OCI-LY7 (cell line): Measurements from ENCODE around the gene MANSC1. TPM values are rescaled to one million over a fixed set of nuclear protein-coding genes. Genes with fewer than 3 reads are reported as not detected.
A peak's percentile ranks its signal among the peaks of the same experiment; 100 is the strongest.

Source experiments
- BruUV-seq: library from RNA; stranded (reverse); fragments of 400-500 nt; replicated peaks from 2 replicates; lab custom pipeline; 2021; lab: Mats Ljungman, UMichigan
- CTCF ChIA-PET: fragments of 300-600 bp; sonication (Branson Sonifier 250); formaldehyde crosslinking; loops from one replicate; lab custom pipeline; 2022; ENCODE audit warnings: antibody characterized with exemption; ENCODE audit not compliant: unreplicated experiment; lab: Charles Lee
- POLR2A ChIA-PET: fragments of 300-600 bp; sonication (Branson Sonifier 250); formaldehyde crosslinking; loops from one replicate; lab custom pipeline; 2022; ENCODE audit warnings: antibody characterized with exemption; lab: Charles Lee
- DNase-seq: peaks from one replicate; pipeline ENCODE4 v3.0.0-alpha.2; 2015; ENCODE audit warnings: low spot score
- H2AFZ ChIP-seq: fragments of 200-600 bp; sonication (generic), shearing (Covaris generic); 2 replicates; pipeline ENCODE4 v1.6.1; 2014; ENCODE audit warnings: mild to moderate bottlenecking, antibody characterized with exemption, low read length, moderate library complexity
- H3K27ac ChIP-seq: fragments of 200-600 bp; sonication (generic); 2 replicates; pipeline ENCODE4 v1.5.1; 2014; ENCODE audit warnings: mixed run types, low read depth, mild to moderate bottlenecking, moderate library complexity, low read length, inconsistent platforms; ENCODE audit not compliant: poor library complexity, severe bottlenecking
- H3K36me3 ChIP-seq: fragments of 200-600 bp; sonication (generic); 2 replicates; pipeline ENCODE4 v1.6.1; 2014; ENCODE audit warnings: mild to moderate bottlenecking, antibody characterized with exemption, low read length, moderate library complexity, mixed read lengths; ENCODE audit not compliant: insufficient read depth
- H3K4me1 ChIP-seq: fragments of 200-600 bp; sonication (generic); 2 replicates; pipeline ENCODE4 v1.5.1; 2014; ENCODE audit warnings: mild to moderate bottlenecking, low read length; ENCODE audit not compliant: insufficient read depth, poor library complexity, severe bottlenecking
- H3K4me2 ChIP-seq: fragments of 200-600 bp; sonication (generic); 2 replicates; pipeline ENCODE4 v1.6.1; 2014; ENCODE audit warnings: mild to moderate bottlenecking, low read length
- H3K4me3 ChIP-seq: fragments of 200-600 bp; sonication (generic); 2 replicates; pipeline ENCODE4 v1.5.1; 2014; ENCODE audit warnings: mild to moderate bottlenecking, low read depth, low read length; ENCODE audit not compliant: poor library complexity, severe bottlenecking
- H3K79me2 ChIP-seq: fragments of 200-600 bp; sonication (generic); 2 replicates; pipeline ENCODE4 v1.6.1; 2016; ENCODE audit warnings: low read depth, mild to moderate bottlenecking, low read length, moderate library complexity, mixed read lengths; ENCODE audit not compliant: insufficient read depth
- H3K9me2 ChIP-seq: fragments of 200-600 bp; sonication (generic); 2 replicates; pipeline ENCODE4 v1.6.1; 2016; ENCODE audit warnings: mild to moderate bottlenecking, low read length, mixed read lengths; ENCODE audit not compliant: insufficient read depth
- H3K9me3 ChIP-seq: fragments of 200-600 bp; sonication (generic); 2 replicates; pipeline ENCODE4 v1.6.1; 2014; ENCODE audit warnings: mild to moderate bottlenecking, mixed run types, low read length, mixed read lengths
- H4K20me1 ChIP-seq: fragments of 200-600 bp; sonication (generic); 2 replicates; pipeline ENCODE4 v1.6.1; 2014; ENCODE audit warnings: mild to moderate bottlenecking, antibody characterized with exemption, low read length, moderate library complexity, mixed read lengths; ENCODE audit not compliant: insufficient read depth
- EZH2phosphoT487 ChIP-seq: fragments of 200-600 bp; sonication (generic); IDR thresholded peaks from 2 replicates; pipeline ENCODE4 v1.6.1; 2018; ENCODE audit warnings: low read depth, borderline replicate concordance, mild to moderate bottlenecking, mixed run types, antibody characterized with exemption, low read length, moderate library complexity, mixed read lengths
- intact Hi-C: fragments of 100-400 bp; cut with micrococcal nuclease; formaldehyde crosslinking; loops from one replicate; pipeline ENCODE4 v1.10.0; 2022; ENCODE audit not compliant: unreplicated experiment
- total RNA-seq, 2 experiments: library from RNA; depleted of rRNA in 1 of 2; stranded (reverse); fragments of >200 nt in 1 of 2; shearing (Covaris generic) in 1 of 2; gene quantifications; 2 replicates each; pipeline ENCODE4 v1.2.3, GENCODE V29; 2014 to 2022
- TF ChIP-seq, protein P1 (sequence below): fragments of 200-600 bp; sonication (generic); conservative IDR thresholded peaks from 2 replicates; pipeline ENCODE4 v1.5.1; 2014; ENCODE audit warnings: mild to moderate bottlenecking, antibody characterized with exemption, low read length, moderate library complexity, mixed read lengths

The MANSC1 gene
- total RNA-seq, 2 experiments from 2014 or later = not detected

DNA sequence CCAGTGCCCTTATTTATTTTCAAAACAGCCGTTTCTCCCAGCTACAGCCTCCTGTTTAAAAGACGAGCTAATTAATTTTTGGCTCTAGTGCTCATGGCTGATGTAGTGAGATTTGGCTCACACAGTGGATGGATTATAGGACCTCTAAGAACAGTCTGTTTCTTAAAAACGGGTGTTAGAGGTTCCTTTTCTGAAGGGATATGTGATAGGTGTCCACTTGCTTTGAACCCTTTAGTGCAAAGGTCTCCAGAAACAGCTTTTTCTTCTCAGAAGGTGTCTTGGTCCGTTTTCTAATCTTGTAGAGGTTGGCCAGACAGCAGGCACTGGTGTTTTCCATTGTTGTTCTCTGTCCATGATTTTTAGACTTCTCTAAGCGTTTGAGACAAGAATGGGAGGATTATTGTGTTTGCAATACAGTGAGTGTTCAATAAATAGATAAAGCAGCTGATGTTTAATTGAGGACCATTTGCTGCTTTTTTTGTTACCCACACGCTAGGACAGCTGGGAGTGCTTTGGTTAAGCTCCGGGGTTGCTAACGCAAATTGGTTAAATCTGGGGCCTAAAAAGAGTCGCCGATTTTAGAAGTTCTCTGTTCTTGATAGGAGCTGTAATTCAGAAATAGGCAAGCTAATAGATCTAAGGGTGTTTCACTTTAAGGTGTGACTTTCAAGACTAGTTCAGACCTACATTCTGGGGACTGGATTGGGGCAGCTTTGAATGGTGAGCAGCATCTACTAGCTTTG lies 7.8 kb upstream of the MANSC1 start:
- intact Hi-C loops = loop anchor here (1.0 to 10.0 kb wide), 7 partner anchors 204 to 1963 kb away; partner anchors contain the start of genes CDKN1B, DUSP16, GPR19 and KLRK1
- peaks cover 18% of the 10 kb centered on the region for H3K4me1 ChIP-seq
- no peaks in the 10 kb centered on the region for H3K9me2 ChIP-seq
- H3K9me3 ChIP-seq = no peaks in the 10 kb centered on the region
- TF ChIP-seq EZH2phosphoT487 = no peak
- TF ChIP-seq, protein P1, sequence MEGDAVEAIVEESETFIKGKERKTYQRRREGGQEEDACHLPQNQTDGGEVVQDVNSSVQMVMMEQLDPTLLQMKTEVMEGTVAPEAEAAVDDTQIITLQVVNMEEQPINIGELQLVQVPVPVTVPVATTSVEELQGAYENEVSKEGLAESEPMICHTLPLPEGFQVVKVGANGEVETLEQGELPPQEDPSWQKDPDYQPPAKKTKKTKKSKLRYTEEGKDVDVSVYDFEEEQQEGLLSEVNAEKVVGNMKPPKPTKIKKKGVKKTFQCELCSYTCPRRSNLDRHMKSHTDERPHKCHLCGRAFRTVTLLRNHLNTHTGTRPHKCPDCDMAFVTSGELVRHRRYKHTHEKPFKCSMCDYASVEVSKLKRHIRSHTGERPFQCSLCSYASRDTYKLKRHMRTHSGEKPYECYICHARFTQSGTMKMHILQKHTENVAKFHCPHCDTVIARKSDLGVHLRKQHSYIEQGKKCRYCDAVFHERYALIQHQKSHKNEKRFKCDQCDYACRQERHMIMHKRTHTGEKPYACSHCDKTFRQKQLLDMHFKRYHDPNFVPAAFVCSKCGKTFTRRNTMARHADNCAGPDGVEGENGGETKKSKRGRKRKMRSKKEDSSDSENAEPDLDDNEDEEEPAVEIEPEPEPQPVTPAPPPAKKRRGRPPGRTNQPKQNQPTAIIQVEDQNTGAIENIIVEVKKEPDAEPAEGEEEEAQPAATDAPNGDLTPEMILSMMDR = no peak
- DNase-seq = peak; percentile 46
- peak overlapping the region; percentile 81 for H3K4me3 ChIP-seq
- peak overlapping the region; percentile 99 for H3K4me2 ChIP-seq
- POLR2A ChIA-PET = interaction anchor here (0.6 to 3.4 kb wide), 28 partner anchors 7 to 1753 kb away, joined by 3 to 24 read pairs (median 4); partner anchors contain the start of gene GPR19
- H4K20me1 ChIP-seq = no peaks in the 10 kb centered on the region
- H2AFZ ChIP-seq = peak overlapping the region; percentile 95
- H3K36me3 ChIP-seq = peaks cover 11% of the 10 kb centered on the region
- CTCF ChIA-PET = no interaction called here
- H3K79me2 ChIP-seq = peaks cover 18% of the 10 kb centered on the region; the same call in 1 of the 2 replicates
- BruUV-seq = TSS peak; percentile 87
- peak overlapping the region; percentile 82 for H3K27ac ChIP-seq

DNA sequence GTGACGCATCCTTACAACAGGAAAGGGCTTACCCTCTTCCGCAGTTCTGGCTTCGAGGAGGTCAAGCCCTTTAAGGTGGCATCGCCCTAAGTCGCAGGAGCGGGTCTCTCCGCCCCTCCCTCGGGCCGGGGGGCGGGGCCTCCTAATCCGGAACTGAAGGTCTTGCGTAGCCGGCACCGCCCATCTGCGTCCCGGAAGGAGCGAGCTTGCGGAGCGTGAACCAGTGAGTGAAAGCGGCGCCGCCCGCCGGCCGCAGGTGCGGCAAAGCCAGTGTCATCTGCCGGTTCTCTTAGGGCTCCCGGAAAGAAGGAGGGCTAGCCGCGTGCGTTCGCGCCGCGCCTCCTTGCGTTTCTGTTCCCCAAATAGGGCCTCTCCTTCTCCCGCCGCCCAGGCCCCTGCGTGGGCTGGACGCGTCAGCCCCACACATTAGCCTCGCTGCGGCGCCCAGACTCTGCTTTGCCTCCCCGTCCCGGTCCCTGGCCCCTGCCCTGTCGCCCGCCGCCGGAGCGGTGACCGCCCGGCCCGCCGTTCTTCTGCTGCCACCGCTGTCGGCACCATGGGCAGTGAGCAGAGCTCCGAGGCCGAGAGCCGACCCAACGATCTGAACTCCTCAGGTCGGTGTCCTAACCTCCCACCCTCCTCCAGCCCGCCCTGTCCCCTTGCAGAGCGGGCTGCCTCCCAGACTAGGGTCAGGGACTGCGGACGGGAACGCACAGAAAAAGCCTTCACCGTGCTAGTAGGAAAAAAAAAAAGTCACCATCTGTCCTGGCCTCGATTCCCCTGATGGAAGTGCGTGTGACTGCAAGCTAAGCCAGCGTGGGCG lies 7.1 kb upstream of the MANSC1 start, which contains the start of gene BORCS5:
Gene BORCS5, plus strand, starts transcription at position 183 of the 823 bp plus-strand sequence. Its CDS starts 374 bp downstream, at position 557.
- Histone ChIP-seq H4K20me1 (no peaks in the 10 kb centered on the region), H3K9me3 (no peaks in the 10 kb centered on the region), H3K79me2 (peaks cover 18% of the 10 kb centered on the region; the same call in 1 of the 2 replicates), H2AFZ (peak within 1 kb of the TSS; percentile 95), H3K4me2 (peak within 1 kb of the TSS; percentile 99), H3K9me2 (no peaks in the 10 kb centered on the region), H3K4me3 (peak within 1 kb of the TSS; percentile 81), H3K4me1 (peaks cover 18% of the 10 kb centered on the region), H3K36me3 (peaks cover 10% of the 10 kb centered on the region; the same call in 1 of the 2 replicates), H3K27ac (peak within 1 kb of the TSS; percentile 82)
- ChIA-PET CTCF (no interaction called here), POLR2A (interaction anchor here (0.6 to 3.4 kb wide), 30 partner anchors 8 to 1754 kb away, joined by 3 to 24 read pairs (median 4); partner anchors contain the start of gene GPR19)
- intact Hi-C loops = loop anchor here (1.0 to 10.0 kb wide), 7 partner anchors 205 to 1962 kb away; partner anchors contain the start of genes CDKN1B, DUSP16, GPR19 and KLRK1
- DNase-seq = peak; percentile 99
- no TSS peak for BruUV-seq
- no peak for TF ChIP-seq EZH2phosphoT487
- TF ChIP-seq, protein P1 = peak; percentile 55
